ENCODE data around the gene VAV3. TPM values are rescaled to one million over a fixed set of nuclear protein-coding genes. Genes with fewer than 3 reads are reported as not detected.
A peak's percentile ranks its signal among the peaks of the same experiment; 100 is the strongest.

Gene VAV3
- total and polyA plus RNA-seq, 2 experiments from 2014 or later, result under 0.01 to 0.24 TPM

DNA sequence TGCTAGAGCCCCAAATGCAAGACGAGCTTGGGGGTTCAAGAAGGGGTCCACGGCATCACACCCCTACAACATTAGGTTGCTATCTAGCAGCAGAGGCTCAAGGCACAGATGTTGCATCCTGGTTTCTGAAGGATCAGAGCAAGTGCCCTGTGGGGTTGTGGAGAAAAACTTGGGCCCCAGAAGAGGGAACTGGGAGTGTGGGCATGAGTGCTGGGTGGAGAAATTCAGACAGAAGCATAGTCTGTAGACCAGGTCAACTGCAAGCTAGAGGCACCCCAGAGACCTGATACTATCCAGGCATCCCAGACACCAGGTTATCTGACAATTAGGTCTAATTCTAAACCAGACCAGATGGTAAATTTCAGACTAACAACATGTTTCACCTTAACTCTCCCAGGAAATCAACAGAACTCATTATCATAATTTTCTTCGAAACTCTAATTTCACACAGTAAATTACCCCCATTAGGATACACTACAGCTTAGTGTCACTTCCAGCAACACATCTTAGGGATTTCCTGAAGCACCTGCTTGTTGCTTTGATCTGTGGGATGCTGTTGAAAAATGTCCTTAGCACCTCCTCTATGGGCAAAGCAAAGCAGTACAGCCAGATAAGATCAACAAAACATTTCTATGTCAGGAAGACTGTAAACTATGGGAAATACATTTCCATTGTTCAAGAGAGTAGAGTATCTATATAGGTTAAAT lies 179.3 kb downstream of the VAV3 start:
- TF ChIP-seq EZH2phosphoT487 (IDR thresholded peaks at IDR 0.05; ENCODE audit: insufficient read depth, low read depth), result no peak
- TF ChIP-seq EZH2 (IDR thresholded peaks at IDR 0.05; ENCODE audit: insufficient read depth, poor library complexity, severe bottlenecking), result no peak
- in situ Hi-C loops (cut with MboI), result loop anchor here (5.0 kb wide), 1 partner anchor 342 kb away; no protein-coding TSS in a partner anchor
- H3K27ac ChIP-seq, result no peak overlapping the region
- H2AFZ ChIP-seq, result no peak overlapping the region
- no peaks in the 10 kb centered on the region; the same call in 1 of the 2 replicates for H3K27me3 ChIP-seq (replicated peaks; ENCODE audit: insufficient read depth)
- DNase-seq, result no peak
- H3K79me2 ChIP-seq (ENCODE audit: insufficient read depth), result no peaks in the 10 kb centered on the region
- H3K36me3 ChIP-seq (ENCODE audit: low read depth), result no peaks in the 10 kb centered on the region
- 74 to 82% methylated on average over 3 of the region's 3 CpGs for WGBS, 2 experiments (ENCODE audit: low coverage in 1 of 2, low lambda C conversion rate in 2 of 2, missing lambda C conversion rate in 2 of 2)
- no peaks in the 10 kb centered on the region for H3K9me3 ChIP-seq (ENCODE audit: low read depth)
- H3K9ac ChIP-seq, result no peak overlapping the region
- no peaks in the 10 kb centered on the region for H3K4me1 ChIP-seq (ENCODE audit: insufficient read depth)
- no peak overlapping the region for H3K4me2 ChIP-seq (ENCODE audit: unreplicated experiment)
- H3K9me2 ChIP-seq (ENCODE audit: insufficient read depth), result no peaks in the 10 kb centered on the region
- H3K4me3 ChIP-seq, result no peak overlapping the region
- H3F3A ChIP-seq (ENCODE audit: insufficient read depth), result no peaks in the 10 kb centered on the region
- no peaks in the 10 kb centered on the region for H4K20me1 ChIP-seq (ENCODE audit: insufficient read depth)

DNA sequence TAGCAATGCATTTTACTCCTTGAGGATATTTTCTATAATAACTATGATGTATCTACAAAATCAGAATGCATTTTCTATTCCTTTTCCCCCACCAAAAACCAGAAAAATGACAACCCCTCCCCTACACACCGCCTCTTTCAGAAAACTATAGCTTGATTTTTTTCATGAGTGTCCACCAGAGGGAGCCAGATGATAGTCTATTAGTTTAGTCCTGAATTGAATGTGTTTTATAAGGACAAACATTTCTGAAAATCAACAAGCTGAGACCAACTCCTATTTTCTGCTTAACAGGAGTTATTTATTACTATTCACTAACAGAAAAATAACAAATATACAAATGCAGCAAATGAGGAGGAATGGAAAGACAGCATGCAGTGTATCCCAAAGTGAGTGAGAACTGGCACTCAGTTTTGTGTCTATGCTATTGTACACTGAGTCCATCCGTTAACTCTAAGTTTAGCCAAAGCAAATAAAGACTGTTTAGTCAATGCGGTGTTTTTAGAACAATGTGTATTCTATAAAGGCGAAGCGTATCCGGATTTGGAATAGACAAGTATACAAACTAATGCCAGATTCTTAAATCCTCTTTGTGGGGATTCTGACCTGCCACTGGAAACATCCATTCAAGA lies 182.6 kb downstream of the VAV3 start:
- Histone ChIP-seq H3K36me3 (ENCODE audit: low read depth) (no peaks in the 10 kb centered on the region), H3K4me2 (ENCODE audit: unreplicated experiment) (no peak overlapping the region), H3K4me1 (ENCODE audit: insufficient read depth) (no peaks in the 10 kb centered on the region), H3K27ac (no peak overlapping the region), H3K79me2 (ENCODE audit: insufficient read depth) (no peaks in the 10 kb centered on the region), H3K9me2 (ENCODE audit: insufficient read depth) (no peaks in the 10 kb centered on the region), H4K20me1 (ENCODE audit: insufficient read depth) (no peaks in the 10 kb centered on the region), H2AFZ (no peak overlapping the region), H3K4me3 (no peak overlapping the region), H3K9ac (no peak overlapping the region), H3F3A (ENCODE audit: insufficient read depth) (no peaks in the 10 kb centered on the region), H3K9me3 (ENCODE audit: low read depth) (no peaks in the 10 kb centered on the region), H3K27me3 (replicated peaks; ENCODE audit: insufficient read depth) (no peaks in the 10 kb centered on the region; the same call in 1 of the 2 replicates)
- 31 to 32% methylated on average over 6 of the region's 6 CpGs for WGBS, 2 experiments (ENCODE audit: low coverage in 1 of 2, low lambda C conversion rate in 2 of 2, missing lambda C conversion rate in 2 of 2)
- in situ Hi-C loops (cut with MboI), result no loop called here
- peak; percentile 60 for DNase-seq
- TF ChIP-seq EZH2 (IDR thresholded peaks at IDR 0.05; ENCODE audit: insufficient read depth, poor library complexity, severe bottlenecking) (no peak), EZH2phosphoT487 (IDR thresholded peaks at IDR 0.05; ENCODE audit: insufficient read depth, low read depth) (no peak)

DNA sequence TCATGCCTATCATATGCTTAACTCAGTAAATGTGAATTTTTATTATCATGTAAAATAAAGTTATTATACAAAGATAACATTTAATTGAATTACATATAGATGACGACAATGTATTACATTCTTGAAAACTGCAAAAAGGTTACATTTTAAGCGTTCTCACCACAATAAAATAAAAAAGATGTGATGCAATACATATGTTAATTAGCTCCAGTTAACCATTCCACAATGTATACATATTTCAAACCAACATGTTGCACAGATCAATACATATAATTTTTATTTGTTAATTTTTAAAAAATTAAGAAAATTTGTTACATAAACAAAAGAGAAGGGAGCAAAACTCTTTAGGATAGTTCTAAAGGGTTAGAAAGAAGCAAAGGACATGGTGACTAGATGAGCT lies 183.7 kb downstream of the VAV3 start:
- 61 to 63% methylated on average over 2 of the region's 2 CpGs for WGBS, 2 experiments (ENCODE audit: low coverage in 1 of 2, low lambda C conversion rate in 2 of 2, missing lambda C conversion rate in 2 of 2)
- Histone ChIP-seq H3K4me3 (no peak overlapping the region), H3K9ac (no peak overlapping the region), H3K36me3 (ENCODE audit: low read depth) (no peaks in the 10 kb centered on the region), H3K9me2 (ENCODE audit: insufficient read depth) (no peaks in the 10 kb centered on the region), H2AFZ (no peak overlapping the region), H3K79me2 (ENCODE audit: insufficient read depth) (no peaks in the 10 kb centered on the region), H4K20me1 (ENCODE audit: insufficient read depth) (no peaks in the 10 kb centered on the region), H3K4me2 (ENCODE audit: unreplicated experiment) (no peak overlapping the region), H3K27me3 (replicated peaks; ENCODE audit: insufficient read depth) (no peaks in the 10 kb centered on the region; the same call in 1 of the 2 replicates), H3F3A (ENCODE audit: insufficient read depth) (no peaks in the 10 kb centered on the region), H3K9me3 (ENCODE audit: low read depth) (no peaks in the 10 kb centered on the region), H3K4me1 (ENCODE audit: insufficient read depth) (no peaks in the 10 kb centered on the region), H3K27ac (no peak overlapping the region)
- TF ChIP-seq EZH2 (IDR thresholded peaks at IDR 0.05; ENCODE audit: insufficient read depth, poor library complexity, severe bottlenecking), result no peak
- TF ChIP-seq EZH2phosphoT487 (IDR thresholded peaks at IDR 0.05; ENCODE audit: insufficient read depth, low read depth), result no peak
- in situ Hi-C loops (cut with MboI), result no loop called here
- DNase-seq, result no peak

DNA sequence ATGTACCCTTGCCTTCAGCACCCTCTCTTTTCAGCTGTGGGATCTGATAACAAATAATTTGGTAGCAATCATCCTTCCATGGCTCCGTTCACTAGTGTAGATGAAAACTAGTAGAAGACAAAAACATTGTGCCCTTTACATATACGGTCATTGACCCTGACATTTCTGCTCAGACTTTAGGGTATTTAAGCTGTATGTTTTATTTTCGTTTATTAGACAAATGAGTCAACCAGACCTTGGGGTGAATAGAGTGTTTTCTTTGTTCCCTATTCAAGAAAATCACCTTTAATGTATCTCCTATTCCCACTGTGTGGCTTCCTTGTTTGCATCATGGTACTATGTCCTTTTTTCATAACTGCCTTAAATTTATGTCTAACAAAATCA lies 187.3 kb downstream of the VAV3 start:
- Histone ChIP-seq H3K4me3 (no peak overlapping the region), H3K9me2 (ENCODE audit: insufficient read depth) (no peaks in the 10 kb centered on the region), H3K27ac (no peak overlapping the region)

More for the DNA sequence above, 187.3 kb downstream of the VAV3 start:
- H3K9ac ChIP-seq, result no peak overlapping the region
- no peak for DNase-seq
- 78 to 84% methylated on average over 3 of the region's 3 CpGs for WGBS, 2 experiments (ENCODE audit: low coverage in 1 of 2, low lambda C conversion rate in 2 of 2, missing lambda C conversion rate in 2 of 2)
- no peaks in the 10 kb centered on the region for H4K20me1 ChIP-seq (ENCODE audit: insufficient read depth)
- H2AFZ ChIP-seq, result no peak overlapping the region
- H3K79me2 ChIP-seq (ENCODE audit: insufficient read depth), result no peaks in the 10 kb centered on the region
- H3K36me3 ChIP-seq (ENCODE audit: low read depth), result no peaks in the 10 kb centered on the region
- no peak overlapping the region for H3K4me2 ChIP-seq (ENCODE audit: unreplicated experiment)
- H3F3A ChIP-seq (ENCODE audit: insufficient read depth), result no peaks in the 10 kb centered on the region
- in situ Hi-C loops (cut with MboI), result no loop called here
- no peaks in the 10 kb centered on the region for H3K9me3 ChIP-seq (ENCODE audit: low read depth)
- H3K27me3 ChIP-seq (replicated peaks; ENCODE audit: insufficient read depth), result no peaks in the 10 kb centered on the region; the same call in 1 of the 2 replicates
- TF ChIP-seq EZH2 (IDR thresholded peaks at IDR 0.05; ENCODE audit: insufficient read depth, poor library complexity, severe bottlenecking) (no peak), EZH2phosphoT487 (IDR thresholded peaks at IDR 0.05; ENCODE audit: insufficient read depth, low read depth) (no peak)
- no peaks in the 10 kb centered on the region for H3K4me1 ChIP-seq (ENCODE audit: insufficient read depth)
